Coronary artery (tissue), 2 donors: ENCODE measurements around the gene SNRPA1.

Experiments
- DNase-seq: peaks from one replicate; pipeline ENCODE4 v3.0.0-alpha.2; 2017; ENCODE audit warnings: low spot score
- H3K27ac ChIP-seq, 2 donors: fragments of 200-600 bp; sonication (generic); one replicate each; pipeline ENCODE4 v1.5.1; 2016 to 2019
- H3K4me3 ChIP-seq: fragments of 200-600 bp; sonication (generic); 2 replicates; pipeline ENCODE4 v1.5.1; 2016; ENCODE audit warnings: mild to moderate bottlenecking, moderate library complexity
- TF ChIP-seq, protein P1 (sequence below): fragments of 200-600 bp; sonication (generic); IDR thresholded peaks from one replicate; pipeline ENCODE4 v1.5.1; 2019; ENCODE audit warnings: antibody characterized with exemption

SNRPA1 gene

GRCh38 chr15:101324524-101325177 is 29.6 kb upstream of the SNRPA1 start:
- no peak for DNase-seq
- Histone ChIP-seq H3K27ac (no peak overlapping the region), H3K4me3 (no peak overlapping the region)
- TF ChIP-seq, protein P1, sequence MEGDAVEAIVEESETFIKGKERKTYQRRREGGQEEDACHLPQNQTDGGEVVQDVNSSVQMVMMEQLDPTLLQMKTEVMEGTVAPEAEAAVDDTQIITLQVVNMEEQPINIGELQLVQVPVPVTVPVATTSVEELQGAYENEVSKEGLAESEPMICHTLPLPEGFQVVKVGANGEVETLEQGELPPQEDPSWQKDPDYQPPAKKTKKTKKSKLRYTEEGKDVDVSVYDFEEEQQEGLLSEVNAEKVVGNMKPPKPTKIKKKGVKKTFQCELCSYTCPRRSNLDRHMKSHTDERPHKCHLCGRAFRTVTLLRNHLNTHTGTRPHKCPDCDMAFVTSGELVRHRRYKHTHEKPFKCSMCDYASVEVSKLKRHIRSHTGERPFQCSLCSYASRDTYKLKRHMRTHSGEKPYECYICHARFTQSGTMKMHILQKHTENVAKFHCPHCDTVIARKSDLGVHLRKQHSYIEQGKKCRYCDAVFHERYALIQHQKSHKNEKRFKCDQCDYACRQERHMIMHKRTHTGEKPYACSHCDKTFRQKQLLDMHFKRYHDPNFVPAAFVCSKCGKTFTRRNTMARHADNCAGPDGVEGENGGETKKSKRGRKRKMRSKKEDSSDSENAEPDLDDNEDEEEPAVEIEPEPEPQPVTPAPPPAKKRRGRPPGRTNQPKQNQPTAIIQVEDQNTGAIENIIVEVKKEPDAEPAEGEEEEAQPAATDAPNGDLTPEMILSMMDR = no peak

GRCh38 chr15:101323793-101324523 is 28.9 kb upstream of the SNRPA1 start:
- no peak for DNase-seq
- TF ChIP-seq, protein P1 = no peak
- no peak overlapping the region for H3K4me3 ChIP-seq
- no peak overlapping the region for H3K27ac ChIP-seq

GRCh38 chr15:101322854-101323477 is 27.9 kb upstream of the SNRPA1 start:
- Histone ChIP-seq H3K27ac (no peak overlapping the region), H3K4me3 (no peak overlapping the region)
- no peak for DNase-seq
- TF ChIP-seq, protein P1 = no peak

GRCh38 chr15:101322016-101322695 is 27.1 kb upstream of the SNRPA1 start:
- TF ChIP-seq, protein P1 = no peak
- no peak for DNase-seq

GRCh38 chr15:101320501-101321052 is 25.5 kb upstream of the SNRPA1 start:
- DNase-seq = no peak
- TF ChIP-seq, protein P1 = no peak
- peak overlapping the region; percentile 40 for H3K4me3 ChIP-seq
- peak overlapping the region in 1 of 2 donors; percentile 16 for H3K27ac ChIP-seq

More at GRCh38 chr15:101322016-101322695, 27.1 kb upstream of the SNRPA1 start:
- no peak overlapping the region for H3K27ac ChIP-seq
- no peak overlapping the region for H3K4me3 ChIP-seq

GRCh38 chr15:101318839-101319238 is 23.8 kb upstream of the SNRPA1 start:
- no peak for DNase-seq
- TF ChIP-seq, protein P1 = no peak
- H3K4me3 ChIP-seq = no peak overlapping the region
- H3K27ac ChIP-seq = no peak overlapping the region
